Activated B cell treated with CpG ODN at 0.5 μM for 24 hours (primary cell): ENCODE measurements around the gene R3HDM2. TPM values are rescaled to one million over a fixed set of nuclear protein-coding genes. Genes with fewer than 3 reads are reported as not detected.

Experiments used
- ATAC-seq: fragments of 200-7000 bp; cut with Tn5 transposase; one replicate; pipeline ENCODE4 v1.10.0; 2021; ENCODE audit warnings: low read depth, mild to moderate bottlenecking, moderate library complexity
- CTCF ChIA-PET: fragments of 350-600 bp; sonication (Branson Sonifier 250); formaldehyde crosslinking; loops from one replicate; lab custom pipeline; 2021; ENCODE audit warnings: antibody characterized with exemption; lab: Charles Lee
- POLR2A ChIA-PET: fragments of 350-600 bp; sonication (Branson Sonifier 250); formaldehyde crosslinking; loops from one replicate; lab custom pipeline; 2021; ENCODE audit warnings: antibody characterized with exemption; lab: Charles Lee
- DNase-seq: peaks from one replicate; pipeline ENCODE4 v3.0.0; 2022
- H3K27ac Mint-ChIP-seq: one replicate; pipeline ENCODE4 v1.8.0; 2020; ENCODE audit warnings: mixed read lengths
- H3K27me3 Mint-ChIP-seq: one replicate; pipeline ENCODE4 v1.8.0; 2021; ENCODE audit warnings: mixed read lengths
- H3K36me3 Mint-ChIP-seq: one replicate; pipeline ENCODE4 v1.8.0; 2021; ENCODE audit warnings: low read depth, mixed read lengths
- H3K4me1 Mint-ChIP-seq: one replicate; pipeline ENCODE4 v1.8.0; 2021; ENCODE audit warnings: mixed read lengths
- H3K4me3 Mint-ChIP-seq: one replicate; pipeline ENCODE4 v1.8.0; 2020; ENCODE audit warnings: mild to moderate bottlenecking, mixed read lengths
- H3K9me3 Mint-ChIP-seq: one replicate; pipeline ENCODE4 v1.8.0; 2020; ENCODE audit warnings: mixed read lengths
- intact Hi-C: fragments of 100-400 bp; cut with micrococcal nuclease; formaldehyde crosslinking; loops from one replicate; pipeline ENCODE4 v1.15.1; 2024
- total RNA-seq: library from RNA; stranded (reverse); gene quantifications from 2 replicates; pipeline ENCODE4 v1.2.3, GENCODE V29; 2022
- TF ChIP-seq, protein P1 (sequence below): fragments of 200-600 bp; IDR thresholded peaks from one replicate; pipeline ENCODE4 v1.8.0; 2022; ENCODE audit warnings: antibody characterized with exemption, mild to moderate bottlenecking

The R3HDM2 gene
- total RNA-seq, 1 donor from 2014 or later = 75.6 TPM

DNA sequence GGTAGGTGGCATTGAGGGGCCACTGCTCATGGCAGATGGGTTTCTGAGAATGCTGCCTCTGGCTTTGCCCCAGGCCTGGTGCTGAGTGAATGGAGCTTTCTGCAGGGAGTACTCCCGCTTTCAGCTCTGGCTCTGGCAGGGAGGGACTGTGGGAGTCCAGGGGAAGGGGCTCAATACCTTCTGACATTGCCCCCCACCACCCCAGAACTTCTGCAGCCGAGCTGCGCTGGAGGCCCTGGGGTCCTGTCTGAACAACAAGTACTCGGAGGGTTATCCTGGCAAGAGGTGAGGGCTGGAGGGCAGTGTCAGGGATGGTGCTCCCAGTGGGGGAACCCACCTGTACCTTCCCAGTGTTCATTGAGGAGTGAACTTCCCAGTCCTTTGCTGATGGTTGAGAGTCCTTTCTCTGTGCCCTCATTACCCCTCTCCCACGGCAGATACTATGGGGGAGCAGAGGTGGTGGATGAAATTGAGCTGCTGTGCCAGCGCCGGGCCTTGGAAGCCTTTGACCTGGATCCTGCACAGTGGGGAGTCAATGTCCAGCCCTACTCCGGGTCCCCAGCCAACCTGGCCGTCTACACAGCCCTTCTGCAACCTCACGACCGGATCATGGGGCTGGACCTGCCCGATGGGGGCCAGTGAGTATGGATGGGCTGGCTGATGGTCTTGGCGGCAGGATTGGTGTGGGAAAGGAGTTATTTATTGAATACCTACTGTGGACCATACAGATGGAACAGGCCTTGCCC, 199.4 kb downstream of the R3HDM2 start:
- H3K27ac Mint-ChIP-seq = peak overlapping the region; percentile 97
- intact Hi-C loops = no loop called here

DNA sequence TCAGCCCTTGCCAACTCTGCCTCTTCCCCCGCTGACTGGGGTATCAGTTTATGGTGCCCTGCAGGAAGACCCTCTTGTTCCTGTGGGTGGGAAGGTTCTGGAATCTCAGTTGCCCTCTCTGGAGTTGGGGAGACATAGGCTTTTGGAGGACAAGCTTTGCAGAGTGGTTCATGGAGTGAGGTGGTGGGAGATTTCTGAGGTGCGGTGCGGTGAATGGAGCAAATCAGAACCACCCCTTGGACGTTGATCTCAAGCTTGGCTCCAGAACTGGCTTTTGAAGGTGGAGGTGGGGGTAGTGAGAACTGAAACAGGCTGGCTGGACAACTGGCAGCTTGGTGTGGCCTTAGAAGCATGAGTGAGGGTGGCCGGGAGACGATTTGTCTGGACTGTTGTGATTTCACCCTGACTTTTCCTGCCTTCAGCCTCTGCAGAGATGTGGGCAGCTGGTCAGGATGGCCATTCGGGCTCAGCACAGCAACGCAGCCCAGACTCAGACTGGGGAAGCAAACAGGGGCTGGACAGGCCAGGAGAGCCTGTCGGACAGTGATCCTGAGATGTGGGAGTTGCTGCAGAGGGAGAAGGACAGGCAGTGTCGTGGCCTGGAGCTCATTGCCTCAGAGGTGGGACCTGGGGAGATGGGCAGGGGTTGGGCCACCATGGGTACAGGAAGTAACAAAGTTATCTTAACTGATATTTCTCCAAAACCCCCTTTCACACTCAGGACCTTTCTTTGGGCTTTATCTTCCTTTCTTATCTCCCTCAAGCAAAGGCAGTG, 200.3 kb downstream of the R3HDM2 start:
- no peak for ATAC-seq
- Mint-ChIP-seq H3K9me3 (no peaks in the 10 kb centered on the region), H3K4me1 (peaks cover 88% of the 10 kb centered on the region), H3K27me3 (peaks cover under 1% of the 10 kb centered on the region), H3K4me3 (peak overlapping the region; percentile 98), H3K36me3 (peaks cover 54% of the 10 kb centered on the region), H3K27ac (peak overlapping the region; percentile 97)
- ChIA-PET POLR2A (interaction anchor here (0.5 to 10.6 kb wide), 8 partner anchors 9 to 505 kb away, joined by 3 to 268 read pairs (median 3); partner anchors contain the start of genes GLI1, LRP1, NXPH4 and STAT6), CTCF (interaction anchor here (1.3 to 20.9 kb wide), 4 partner anchors 9 to 14 kb away, joined by 3 to 390 read pairs (median 28); partner anchors contain the start of gene NXPH4)
- no peak for DNase-seq
- TF ChIP-seq, protein P1, sequence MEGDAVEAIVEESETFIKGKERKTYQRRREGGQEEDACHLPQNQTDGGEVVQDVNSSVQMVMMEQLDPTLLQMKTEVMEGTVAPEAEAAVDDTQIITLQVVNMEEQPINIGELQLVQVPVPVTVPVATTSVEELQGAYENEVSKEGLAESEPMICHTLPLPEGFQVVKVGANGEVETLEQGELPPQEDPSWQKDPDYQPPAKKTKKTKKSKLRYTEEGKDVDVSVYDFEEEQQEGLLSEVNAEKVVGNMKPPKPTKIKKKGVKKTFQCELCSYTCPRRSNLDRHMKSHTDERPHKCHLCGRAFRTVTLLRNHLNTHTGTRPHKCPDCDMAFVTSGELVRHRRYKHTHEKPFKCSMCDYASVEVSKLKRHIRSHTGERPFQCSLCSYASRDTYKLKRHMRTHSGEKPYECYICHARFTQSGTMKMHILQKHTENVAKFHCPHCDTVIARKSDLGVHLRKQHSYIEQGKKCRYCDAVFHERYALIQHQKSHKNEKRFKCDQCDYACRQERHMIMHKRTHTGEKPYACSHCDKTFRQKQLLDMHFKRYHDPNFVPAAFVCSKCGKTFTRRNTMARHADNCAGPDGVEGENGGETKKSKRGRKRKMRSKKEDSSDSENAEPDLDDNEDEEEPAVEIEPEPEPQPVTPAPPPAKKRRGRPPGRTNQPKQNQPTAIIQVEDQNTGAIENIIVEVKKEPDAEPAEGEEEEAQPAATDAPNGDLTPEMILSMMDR = no peak
- intact Hi-C loops = no loop called here

More for the DNA sequence above, 199.4 kb downstream of the R3HDM2 start:
- Mint-ChIP-seq H3K36me3 (peaks cover 54% of the 10 kb centered on the region), H3K27me3 (no peaks in the 10 kb centered on the region), H3K4me3 (peak overlapping the region; percentile 98), H3K4me1 (peaks cover 88% of the 10 kb centered on the region), H3K9me3 (no peaks in the 10 kb centered on the region)
- ChIA-PET POLR2A (interaction anchor here (3.9 to 10.6 kb wide), 2 partner anchors 8 to 15 kb away, joined by 65 to 268 read pairs; partner anchors contain the start of gene NXPH4), CTCF (interaction anchor here (2.6 to 20.9 kb wide), 2 partner anchors 8 to 15 kb away, joined by 35 to 390 read pairs; partner anchors contain the start of gene NXPH4)
- TF ChIP-seq, protein P1 = no peak
- no peak for ATAC-seq
- DNase-seq = no peak

DNA sequence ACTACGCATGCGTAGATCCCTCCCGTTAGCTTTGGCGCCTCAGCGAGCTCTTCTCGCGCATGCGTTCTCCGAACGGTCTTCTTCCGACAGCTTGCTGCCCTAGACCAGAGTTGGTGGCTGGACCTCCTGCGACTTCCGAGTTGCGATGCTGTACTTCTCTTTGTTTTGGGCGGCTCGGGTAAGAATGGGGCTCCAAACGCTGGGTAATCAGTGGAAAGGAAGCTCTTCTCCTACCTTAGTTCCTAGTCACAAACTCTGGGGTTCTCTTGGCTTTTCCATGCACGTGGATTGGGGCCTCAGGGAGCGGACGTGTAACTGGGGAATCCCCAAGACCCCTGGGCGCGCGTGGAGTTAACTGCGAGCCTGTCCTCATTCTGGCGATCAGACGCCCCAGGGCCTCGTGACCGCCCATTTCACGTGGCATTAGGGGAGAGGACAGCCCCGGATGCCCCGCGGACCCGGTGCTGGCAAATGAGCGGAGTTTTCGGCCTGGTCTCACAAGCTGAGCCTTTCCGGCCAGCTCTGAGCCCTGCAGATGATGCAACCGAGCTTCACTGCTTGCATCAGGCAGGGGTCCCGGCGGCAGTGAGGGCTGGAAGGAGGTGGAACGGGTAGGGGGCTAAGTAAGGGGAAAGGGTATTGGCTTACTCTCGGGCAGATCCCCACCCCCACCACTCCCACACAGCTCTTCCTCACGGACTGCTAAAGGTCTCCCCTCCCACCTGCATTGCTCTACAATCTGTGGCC, 201.0 kb downstream of the R3HDM2 start, which contains the start of gene SHMT2:
TSS of gene SHMT2 (plus strand) at position 78 of the 747 bp plus-strand sequence. CDS start at position 146, 68 bp downstream.
- peak within 1 kb of the TSS; percentile 98 for H3K4me3 Mint-ChIP-seq
- H3K27me3 Mint-ChIP-seq = peaks cover 3% of the 10 kb centered on the region
- intact Hi-C loops = loop anchor here (1.0 to 10.0 kb wide), 3 partner anchors 9 to 395 kb away; partner anchors contain the start of gene NXPH4
- H3K36me3 Mint-ChIP-seq = peaks cover 53% of the 10 kb centered on the region
- ChIA-PET CTCF (interaction anchor here (1.1 to 20.9 kb wide), 5 partner anchors 8 to 103 kb away, joined by 3 to 390 read pairs (median 21); partner anchors contain the start of gene NXPH4), POLR2A (interaction anchor here (0.5 to 10.6 kb wide), 15 partner anchors 8 to 527 kb away, joined by 3 to 268 read pairs (median 4); partner anchors contain the start of genes DDIT3, GLI1, LRP1 and NXPH4)
- TF ChIP-seq, protein P1 = no peak
- peaks cover 86% of the 10 kb centered on the region for H3K4me1 Mint-ChIP-seq
- peak within 1 kb of the TSS; percentile 97 for H3K27ac Mint-ChIP-seq
- ATAC-seq = peak; percentile 56
- H3K9me3 Mint-ChIP-seq = no peaks in the 10 kb centered on the region
- DNase-seq = peak; percentile 76

DNA sequence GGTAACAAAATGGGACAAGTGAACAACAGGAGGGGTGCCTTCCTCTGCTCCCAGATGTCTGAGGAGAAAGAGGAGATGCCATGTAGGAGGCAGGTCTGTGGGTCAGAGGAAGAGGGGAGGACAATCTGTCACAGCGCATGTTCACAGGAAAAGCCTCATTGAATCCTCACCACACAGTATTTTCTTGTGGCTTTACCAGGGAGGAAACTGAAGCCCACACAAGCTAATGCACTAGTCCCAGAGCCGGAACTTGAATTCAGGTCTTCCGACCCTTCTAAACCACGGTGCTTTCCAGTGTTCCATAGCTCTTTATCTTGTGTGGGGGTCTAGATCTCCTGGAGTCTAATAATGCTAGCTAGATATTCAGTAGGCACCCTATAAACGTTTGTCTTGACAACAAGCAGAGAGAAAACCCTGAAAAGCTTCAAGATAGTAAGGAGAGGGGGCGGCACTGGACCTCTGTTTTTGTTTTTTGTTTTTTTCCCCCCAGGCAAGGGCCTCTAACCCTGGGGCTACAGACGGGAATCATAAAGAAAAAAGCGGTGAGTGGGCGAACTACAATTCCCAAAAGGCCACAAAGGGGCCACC, 201.7 kb downstream of the R3HDM2 start:
- Mint-ChIP-seq H3K4me3 (peak overlapping the region; percentile 98), H3K27me3 (peaks cover 3% of the 10 kb centered on the region), H3K4me1 (peaks cover 79% of the 10 kb centered on the region), H3K9me3 (no peaks in the 10 kb centered on the region), H3K36me3 (peaks cover 46% of the 10 kb centered on the region), H3K27ac (peak overlapping the region; percentile 97)
- TF ChIP-seq, protein P1 = no peak
- DNase-seq = no peak
- peak; percentile 1 for ATAC-seq
- POLR2A ChIA-PET = interaction anchor here (0.6 to 10.6 kb wide), 13 partner anchors 8 to 527 kb away, joined by 3 to 268 read pairs (median 5); partner anchors contain the start of genes DDIT3, LRP1, NXPH4 and STAT6
- intact Hi-C loops = loop anchor here (1.0 to 10.0 kb wide), 3 partner anchors 10 to 396 kb away; partner anchors contain the start of gene NXPH4
- CTCF ChIA-PET = interaction anchor here (1.1 to 20.9 kb wide), 5 partner anchors 8 to 102 kb away, joined by 3 to 390 read pairs (median 21); partner anchors contain the start of gene NXPH4
